ENCODE measurements around the gene ZNF627. TPM values are rescaled to one million over a fixed set of nuclear protein-coding genes. Genes with fewer than 3 reads are reported as not detected.

The ZNF627 gene
- total RNA-seq, 2 donors from 2014 or later: 8.5 to 8.8 TPM

DNA sequence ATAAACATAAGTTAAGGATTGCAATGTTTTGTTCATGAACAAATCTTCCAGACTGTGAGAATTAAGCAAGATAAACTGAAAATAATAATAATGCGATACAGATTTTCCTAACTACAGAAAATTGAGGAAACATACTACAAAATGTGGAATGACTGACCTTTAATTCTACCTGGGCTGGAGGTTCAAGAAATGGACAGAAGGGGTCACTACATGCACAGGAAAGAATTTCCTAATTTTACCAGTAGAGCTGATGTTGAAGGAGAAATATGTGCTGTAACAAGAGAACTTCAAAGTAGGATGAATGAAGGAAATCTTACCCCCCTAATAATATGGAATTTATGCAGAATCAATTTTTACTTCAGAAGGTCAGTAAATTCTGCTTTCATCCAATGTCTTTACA, 62.3 kb downstream of the ZNF627 start:
- no peak for DNase-seq (ENCODE audit: low spot score)
- intact Hi-C loops (cut with DNase I): loop anchor here in 1 of 2 donors (5.0 kb wide), 1 partner anchor 548 kb away; no protein-coding TSS in a partner anchor

- intact Hi-C loops (cut with DNase I): no loop called here
- no peak for DNase-seq (ENCODE audit: low spot score)
Observed at GRCh38 chr19:11662278-11662677, 65.0 kb downstream of the ZNF627 start.

DNA sequence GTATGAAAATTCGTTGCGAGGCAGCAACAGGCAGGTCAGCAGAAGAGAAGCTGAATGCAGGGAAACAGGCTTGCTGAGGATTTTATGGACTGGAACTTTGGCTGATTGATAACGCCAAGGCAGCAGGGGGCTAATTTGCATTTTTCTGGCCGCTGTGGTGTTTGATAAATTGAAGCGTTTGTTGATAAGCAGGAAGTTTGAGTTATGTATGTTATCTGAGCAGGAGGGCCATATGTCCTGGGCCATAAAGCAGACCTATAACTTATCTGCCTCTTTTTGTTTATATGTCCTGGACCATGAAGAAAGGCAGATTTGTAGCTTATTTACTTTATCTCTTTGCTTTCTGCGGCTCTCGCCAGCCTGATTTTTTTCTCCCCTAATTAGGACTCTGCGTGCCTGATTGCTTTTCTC, 65.9 kb downstream of the ZNF627 start:
- no peak for DNase-seq (ENCODE audit: low spot score)
- intact Hi-C loops (cut with DNase I): no loop called here

Other genes starting within 250 kb of the ZNF627 start
- 10 to 100 TPM; 38.4 to 40.2 TPM for gene PLPPR2, start 242.1 kb upstream of the ZNF627 start, total RNA-seq
- 1 to 10 TPM; 1.2 to 1.8 TPM for gene SWSAP1, start 222.8 kb upstream of the ZNF627 start, total RNA-seq
- gene EPOR, start 213.2 kb upstream of the ZNF627 start, total RNA-seq: 1 to 10 TPM; 4.0 to 6.4 TPM
- 10 to 100 TPM in 1 of 2 donors, 1 to 10 TPM in 1; 7.7 to 12.9 TPM for gene RGL3, start 178.2 kb upstream of the ZNF627 start, total RNA-seq
- under 1 TPM in 1 of 2 donors, not detected in 1; 0.69 TPM for gene ODAD3, start 162.4 kb upstream of the ZNF627 start, total RNA-seq
- 100 to 1,000 TPM; 161 to 188 TPM for gene PRKCSH, start 161.8 kb upstream of the ZNF627 start, total RNA-seq
- not detected for gene ELAVL3, start 116.4 kb upstream of the ZNF627 start, total RNA-seq
- 1 to 10 TPM; 6.1 to 9.4 TPM for gene ZNF653, start 91.6 kb upstream of the ZNF627 start, total RNA-seq
- gene ECSIT, start 68.3 kb upstream of the ZNF627 start, total RNA-seq: 10 to 100 TPM; 27.9 TPM
- 1,000 to 10,000 TPM; 1,163 to 1,588 TPM for gene CNN1, start 58.6 kb upstream of the ZNF627 start, total RNA-seq
- gene ELOF1, start 38.3 kb upstream of the ZNF627 start, total RNA-seq: 10 to 100 TPM; 23.2 to 36.9 TPM
- 1 to 10 TPM; 5.5 to 8.4 TPM for gene ACP5, start 19.8 kb upstream of the ZNF627 start, total RNA-seq
- gene ZNF823, start 141.5 kb downstream of the ZNF627 start, total RNA-seq: 1 to 10 TPM; 4.5 to 5.4 TPM
- 10 to 100 TPM; 11.1 to 16.1 TPM for gene ZNF441, start 169.5 kb downstream of the ZNF627 start, total RNA-seq
- gene ZNF491, start 201.0 kb downstream of the ZNF627 start, total RNA-seq: 1 to 10 TPM; 2.4 to 2.9 TPM
- 10 to 100 TPM in 1 of 2 donors, 1 to 10 TPM in 1; 8.8 to 10.5 TPM for gene ZNF440, start 216.8 kb downstream of the ZNF627 start, total RNA-seq